Loucy (cell line): ENCODE measurements around the gene LIN28B.

Source experiments
- H2AFZ ChIP-seq: fragments of 200-600 bp; sonication (generic); 2 replicates; pipeline ENCODE4 v1.6.0; 2016; ENCODE audit warnings: antibody characterized with exemption, mild to moderate bottlenecking, low read length, moderate library complexity
- H3F3A ChIP-seq: fragments of 200-600 bp; 2 replicates; pipeline ENCODE4 v1.6.0; 2016; ENCODE audit warnings: antibody characterized with exemption, low read depth, mild to moderate bottlenecking
- H3K27me3 ChIP-seq: fragments of 200-600 bp; sonication (generic); 2 replicates; pipeline ENCODE4 v1.6.1; 2014; ENCODE audit warnings: low read length, mild to moderate bottlenecking; ENCODE audit not compliant: insufficient read depth, poor library complexity, severe bottlenecking
- H3K36me3 ChIP-seq: fragments of 200-600 bp; sonication (generic); 2 replicates; pipeline ENCODE4 v1.6.1; 2016; ENCODE audit warnings: low read length; ENCODE audit not compliant: insufficient read depth
- H3K4me1 ChIP-seq: fragments of 200-600 bp; sonication (generic); 2 replicates; pipeline ENCODE4 v1.5.1; 2014; ENCODE audit warnings: low read length, mild to moderate bottlenecking; ENCODE audit not compliant: insufficient read depth, poor library complexity, severe bottlenecking
- H3K4me2 ChIP-seq: fragments of 200-600 bp; sonication (generic); 2 replicates; pipeline ENCODE4 v1.6.0; 2014; ENCODE audit warnings: antibody characterized with exemption, low read length, low read depth, mild to moderate bottlenecking; ENCODE audit not compliant: poor library complexity, severe bottlenecking
- H3K4me3 ChIP-seq: fragments of 200-600 bp; sonication (generic); 2 replicates; pipeline ENCODE4 v1.5.1; 2014; ENCODE audit warnings: low read length, mild to moderate bottlenecking, mixed read lengths; ENCODE audit not compliant: poor library complexity, severe bottlenecking
- H3K79me2 ChIP-seq: fragments of 200-600 bp; sonication (generic); 2 replicates; pipeline ENCODE4 v1.6.1; 2014; ENCODE audit warnings: low read length; ENCODE audit not compliant: insufficient read depth
- H3K9ac ChIP-seq: fragments of 200-600 bp; sonication (generic); 2 replicates; pipeline ENCODE4 v1.6.0; 2014; ENCODE audit warnings: mild to moderate bottlenecking, low read depth, low read length, moderate library complexity; ENCODE audit not compliant: poor library complexity, severe bottlenecking
- H3K9me2 ChIP-seq: fragments of 200-600 bp; sonication (generic); replicated peaks from 2 replicates; pipeline ENCODE4 v1.6.1; 2016; ENCODE audit warnings: low read depth, low read length, mixed read lengths
- H3K9me3 ChIP-seq: fragments of 200-600 bp; sonication (generic); 2 replicates; pipeline ENCODE4 v1.6.1; 2014; ENCODE audit warnings: mild to moderate bottlenecking, antibody characterized with exemption, low read length, low read depth; ENCODE audit not compliant: insufficient read depth
- H4K20me1 ChIP-seq: fragments of 200-600 bp; sonication (generic); 2 replicates; pipeline ENCODE4 v1.6.0; 2014; ENCODE audit warnings: antibody characterized with exemption, low read length, mild to moderate bottlenecking; ENCODE audit not compliant: insufficient read depth, poor library complexity, severe bottlenecking
- EZH2phosphoT487 ChIP-seq: fragments of 200-600 bp; IDR thresholded peaks from 2 replicates; pipeline ENCODE4 v1.6.1; 2018; ENCODE audit warnings: antibody characterized with exemption, mild to moderate bottlenecking, moderate library complexity, borderline replicate concordance
- TF ChIP-seq, protein P1 (sequence below): fragments of 200-600 bp; sonication (generic); conservative IDR thresholded peaks from 2 replicates; pipeline ENCODE4 v1.5.1; 2014; ENCODE audit warnings: mild to moderate bottlenecking, antibody characterized with exemption, low read length

Gene LIN28B

GRCh38 chr6:105024803-105025202, 67.9 kb downstream of the LIN28B start:
- no peak overlapping the region for H3K4me2 ChIP-seq
- no peak overlapping the region for H2AFZ ChIP-seq
- H3K9me3 ChIP-seq: no peaks in the 10 kb centered on the region
- H3K9me2 ChIP-seq: no peaks in the 10 kb centered on the region
- no peaks in the 10 kb centered on the region for H3F3A ChIP-seq
- no peaks in the 10 kb centered on the region; the same call in 1 of the 2 replicates for H3K79me2 ChIP-seq
- H3K4me3 ChIP-seq: no peak overlapping the region
- no peaks in the 10 kb centered on the region for H3K4me1 ChIP-seq
- no peak overlapping the region for H3K9ac ChIP-seq
- peaks cover 3% of the 10 kb centered on the region for H4K20me1 ChIP-seq
- no peak for TF ChIP-seq EZH2phosphoT487
- TF ChIP-seq, protein P1, sequence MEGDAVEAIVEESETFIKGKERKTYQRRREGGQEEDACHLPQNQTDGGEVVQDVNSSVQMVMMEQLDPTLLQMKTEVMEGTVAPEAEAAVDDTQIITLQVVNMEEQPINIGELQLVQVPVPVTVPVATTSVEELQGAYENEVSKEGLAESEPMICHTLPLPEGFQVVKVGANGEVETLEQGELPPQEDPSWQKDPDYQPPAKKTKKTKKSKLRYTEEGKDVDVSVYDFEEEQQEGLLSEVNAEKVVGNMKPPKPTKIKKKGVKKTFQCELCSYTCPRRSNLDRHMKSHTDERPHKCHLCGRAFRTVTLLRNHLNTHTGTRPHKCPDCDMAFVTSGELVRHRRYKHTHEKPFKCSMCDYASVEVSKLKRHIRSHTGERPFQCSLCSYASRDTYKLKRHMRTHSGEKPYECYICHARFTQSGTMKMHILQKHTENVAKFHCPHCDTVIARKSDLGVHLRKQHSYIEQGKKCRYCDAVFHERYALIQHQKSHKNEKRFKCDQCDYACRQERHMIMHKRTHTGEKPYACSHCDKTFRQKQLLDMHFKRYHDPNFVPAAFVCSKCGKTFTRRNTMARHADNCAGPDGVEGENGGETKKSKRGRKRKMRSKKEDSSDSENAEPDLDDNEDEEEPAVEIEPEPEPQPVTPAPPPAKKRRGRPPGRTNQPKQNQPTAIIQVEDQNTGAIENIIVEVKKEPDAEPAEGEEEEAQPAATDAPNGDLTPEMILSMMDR: no peak
- H3K36me3 ChIP-seq: peaks cover 3% of the 10 kb centered on the region; the same call in 1 of the 2 replicates
- no peaks in the 10 kb centered on the region for H3K27me3 ChIP-seq

GRCh38 chr6:105028898-105029297, 72.0 kb downstream of the LIN28B start:
- H3K4me1 ChIP-seq: no peaks in the 10 kb centered on the region
- H4K20me1 ChIP-seq: no peaks in the 10 kb centered on the region
- H3K4me3 ChIP-seq: no peak overlapping the region
- no peak overlapping the region for H3K4me2 ChIP-seq
- H2AFZ ChIP-seq: no peak overlapping the region
- no peak overlapping the region for H3K9ac ChIP-seq
- no peak for TF ChIP-seq EZH2phosphoT487
- TF ChIP-seq, protein P1: no peak
- no peaks in the 10 kb centered on the region for H3K27me3 ChIP-seq
- peaks cover 3% of the 10 kb centered on the region; the same call in 1 of the 2 replicates for H3K36me3 ChIP-seq
- no peaks in the 10 kb centered on the region for H3F3A ChIP-seq
- no peaks in the 10 kb centered on the region for H3K79me2 ChIP-seq
- H3K9me2 ChIP-seq: no peaks in the 10 kb centered on the region
- H3K9me3 ChIP-seq: no peaks in the 10 kb centered on the region

- no peak overlapping the region for H2AFZ ChIP-seq
- H4K20me1 ChIP-seq: no peaks in the 10 kb centered on the region
- H3F3A ChIP-seq: no peaks in the 10 kb centered on the region
- no peak overlapping the region for H3K4me3 ChIP-seq
- no peak for TF ChIP-seq EZH2phosphoT487
- TF ChIP-seq, protein P1: no peak
- no peak overlapping the region for H3K9ac ChIP-seq
- H3K4me2 ChIP-seq: no peak overlapping the region
- H3K79me2 ChIP-seq: no peaks in the 10 kb centered on the region
- H3K27me3 ChIP-seq: no peaks in the 10 kb centered on the region
- no peaks in the 10 kb centered on the region for H3K9me3 ChIP-seq
- H3K36me3 ChIP-seq: peaks cover 3% of the 10 kb centered on the region; the same call in 1 of the 2 replicates
- no peaks in the 10 kb centered on the region for H3K4me1 ChIP-seq
- H3K9me2 ChIP-seq: no peaks in the 10 kb centered on the region
These were observed 72.7 kb downstream of the LIN28B start for GRCh38 chr6:105029581-105029980.
